Stimulated activated CD4-positive, alpha-beta T cell treated with anti-CD3 and anti-CD28 coated beads, Interleukin-4, amount 100 ng/mL, for 1 hour (primary cell): ENCODE results near the gene GTPBP6.
"Not testable (repeated sequence)": the region's sequence is repeated elsewhere in the genome, so short reads cannot be mapped to it uniquely, and the experiment has no call there.

Experiments used
- DNase-seq: peaks from one replicate; pipeline ENCODE4 v3.0.0-alpha.2; 2020

GTPBP6 gene

DNA sequence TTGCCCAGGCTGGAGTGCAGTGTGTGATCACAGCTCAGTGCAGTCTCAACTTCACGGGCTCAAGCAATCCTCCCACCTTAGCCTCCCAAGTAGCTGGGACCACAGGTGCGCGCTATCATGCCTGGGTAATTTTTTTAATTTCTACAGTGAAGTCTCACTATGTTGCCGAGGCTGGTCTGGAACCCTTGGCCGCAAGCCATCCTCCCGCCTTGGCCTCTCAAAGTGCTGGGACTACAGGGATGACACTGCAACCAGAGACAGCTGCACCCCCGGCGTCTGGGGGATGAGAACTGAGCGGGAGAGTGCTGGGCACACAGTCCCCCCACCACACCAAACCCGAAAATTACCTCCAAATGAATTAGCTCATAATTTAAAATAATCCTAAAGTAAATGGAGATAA, 33.1 kb upstream of the GTPBP6 start:
- no peak for DNase-seq

DNA sequence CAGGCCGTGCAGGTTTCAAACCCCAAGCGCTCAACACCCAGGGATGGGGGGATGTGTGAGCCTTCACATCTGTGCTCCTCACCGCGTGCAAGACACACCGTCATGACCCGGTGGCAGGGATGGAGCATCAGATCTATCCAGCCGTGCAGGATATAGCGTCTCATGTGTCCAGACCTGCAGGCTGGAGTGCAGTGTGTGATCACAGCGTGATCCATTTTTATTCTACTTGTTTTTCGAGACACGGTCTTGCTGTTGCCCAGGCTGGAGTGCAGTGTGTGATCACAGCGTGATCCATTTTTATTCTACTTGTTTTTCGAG, 32.7 kb upstream of the GTPBP6 start:
- DNase-seq: not testable (repeated sequence)

DNA sequence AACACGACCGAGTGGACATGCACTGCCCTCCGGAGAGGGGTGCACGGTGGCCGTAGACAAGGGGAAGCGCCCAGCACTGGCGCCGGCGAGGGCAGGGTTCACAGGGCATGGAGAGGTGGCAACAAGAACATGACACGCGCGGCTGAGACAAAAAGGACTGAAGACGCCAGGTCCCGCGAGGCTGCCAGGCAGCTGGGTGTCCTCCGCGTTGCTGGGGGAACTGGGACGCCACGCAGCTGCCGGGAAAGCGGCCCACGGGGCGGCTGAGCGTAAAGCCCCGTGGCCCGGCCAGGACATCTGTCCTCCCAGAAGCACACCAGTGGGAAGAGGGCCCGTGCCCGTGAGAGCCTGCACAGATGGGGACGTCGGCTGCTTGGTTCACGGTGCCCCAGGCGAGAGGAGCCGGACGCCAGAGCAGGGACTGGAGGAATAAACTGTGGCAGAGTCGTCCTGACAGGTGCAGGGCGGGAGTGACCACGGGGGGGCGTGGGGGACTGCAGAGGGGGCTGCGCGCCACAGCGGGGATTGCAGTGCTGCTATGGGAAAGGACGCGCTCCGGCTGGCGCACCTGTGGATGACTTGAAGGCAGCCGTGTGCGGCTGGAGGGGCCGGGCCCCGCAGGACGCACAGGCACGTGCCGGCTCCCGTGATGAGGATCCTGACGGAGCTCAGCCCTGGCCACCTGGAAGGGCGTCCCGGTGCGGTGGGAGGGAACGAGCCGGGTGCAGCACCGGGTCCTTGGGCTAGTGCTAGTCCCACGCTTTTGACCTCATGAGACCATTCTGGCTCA, 32.1 kb upstream of the GTPBP6 start:
- no peak for DNase-seq

DNA sequence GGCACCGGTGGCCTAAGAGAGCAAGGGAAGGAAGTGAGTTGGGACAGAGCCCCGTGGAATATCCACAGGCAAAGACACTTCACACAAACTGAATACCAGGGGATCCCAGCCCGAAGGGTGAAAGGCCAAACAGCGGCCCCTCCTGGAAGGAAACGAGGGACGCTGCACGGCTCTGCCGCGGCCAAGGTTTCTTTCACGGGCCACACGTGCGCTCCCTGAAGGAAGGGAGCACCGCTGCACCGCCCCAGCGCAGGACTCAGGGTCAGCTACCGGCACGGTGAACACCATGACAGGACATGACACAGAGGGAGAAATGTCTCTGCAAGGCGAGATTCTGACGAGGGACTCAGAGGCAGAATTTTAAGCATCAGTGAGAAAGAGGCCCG, 31.5 kb upstream of the GTPBP6 start:
- DNase-seq: no peak

DNA sequence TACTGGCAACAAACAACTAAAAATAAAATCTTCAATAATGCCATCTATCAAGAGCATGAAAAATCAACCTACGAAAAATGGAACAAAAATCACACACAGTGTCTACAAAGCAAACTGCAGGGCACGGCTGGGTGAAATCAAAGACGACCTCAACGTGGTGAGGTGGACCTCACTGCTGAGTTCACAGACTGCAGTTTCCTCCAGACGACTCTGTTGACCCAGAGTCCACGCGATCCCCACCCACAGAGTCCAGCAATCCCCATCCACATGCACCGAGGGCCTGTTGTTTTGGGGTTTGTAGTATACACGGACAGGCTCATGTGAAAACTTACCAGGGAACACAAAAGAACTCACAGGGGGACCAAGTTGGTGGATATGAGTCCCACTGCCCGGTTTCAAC, 31.1 kb upstream of the GTPBP6 start:
- DNase-seq: no peak

DNA sequence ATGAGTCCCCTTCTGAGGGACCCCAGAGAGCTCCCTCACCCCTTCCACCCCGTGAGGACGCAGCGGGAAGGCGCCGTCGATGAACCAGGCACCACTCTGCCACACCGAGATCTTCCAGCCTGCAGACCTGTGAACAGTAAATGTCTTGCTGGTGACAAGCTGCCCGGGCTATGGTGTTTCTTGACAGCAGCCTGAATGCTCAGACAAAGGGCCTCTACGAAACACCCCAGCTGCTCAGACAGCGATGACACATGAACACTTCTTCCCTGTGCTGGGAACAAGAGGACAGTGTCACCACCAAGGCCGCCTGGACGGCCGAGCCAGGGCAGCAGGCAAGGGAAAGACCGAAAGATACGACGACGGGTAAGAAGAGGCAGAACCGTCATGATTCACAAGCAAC, 30.6 kb upstream of the GTPBP6 start:
- no peak for DNase-seq

DNA sequence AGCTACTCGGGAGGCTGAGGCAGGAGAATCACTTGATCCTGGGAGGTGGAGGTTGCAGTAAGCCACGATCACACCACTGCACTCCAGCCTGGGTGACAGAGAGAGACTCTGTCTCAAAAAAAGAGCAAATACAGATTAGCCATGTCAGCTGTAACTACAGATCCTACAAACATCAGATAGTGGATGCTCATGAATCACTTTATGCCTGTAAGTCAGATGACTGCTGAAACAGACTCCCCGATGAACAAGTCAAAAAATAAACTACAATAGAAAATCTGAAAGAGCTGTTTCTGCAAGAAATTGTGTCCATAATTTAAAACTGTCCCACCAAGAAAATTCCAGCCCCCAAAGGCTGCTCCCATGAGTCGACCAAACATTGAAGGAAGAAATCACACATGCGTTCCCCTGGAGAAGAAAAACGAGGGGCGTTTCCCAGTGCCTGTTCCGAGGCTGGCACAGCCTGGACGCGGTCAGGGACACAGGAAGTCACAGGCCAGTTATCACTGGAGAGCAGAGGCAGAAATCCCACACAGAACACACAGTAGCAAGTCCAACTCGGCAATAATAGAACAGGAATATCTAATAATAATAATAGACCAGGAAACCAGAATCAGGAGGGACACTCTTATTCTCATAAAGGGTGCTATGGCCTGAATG, 30.0 kb upstream of the GTPBP6 start:
- DNase-seq: no peak

DNA sequence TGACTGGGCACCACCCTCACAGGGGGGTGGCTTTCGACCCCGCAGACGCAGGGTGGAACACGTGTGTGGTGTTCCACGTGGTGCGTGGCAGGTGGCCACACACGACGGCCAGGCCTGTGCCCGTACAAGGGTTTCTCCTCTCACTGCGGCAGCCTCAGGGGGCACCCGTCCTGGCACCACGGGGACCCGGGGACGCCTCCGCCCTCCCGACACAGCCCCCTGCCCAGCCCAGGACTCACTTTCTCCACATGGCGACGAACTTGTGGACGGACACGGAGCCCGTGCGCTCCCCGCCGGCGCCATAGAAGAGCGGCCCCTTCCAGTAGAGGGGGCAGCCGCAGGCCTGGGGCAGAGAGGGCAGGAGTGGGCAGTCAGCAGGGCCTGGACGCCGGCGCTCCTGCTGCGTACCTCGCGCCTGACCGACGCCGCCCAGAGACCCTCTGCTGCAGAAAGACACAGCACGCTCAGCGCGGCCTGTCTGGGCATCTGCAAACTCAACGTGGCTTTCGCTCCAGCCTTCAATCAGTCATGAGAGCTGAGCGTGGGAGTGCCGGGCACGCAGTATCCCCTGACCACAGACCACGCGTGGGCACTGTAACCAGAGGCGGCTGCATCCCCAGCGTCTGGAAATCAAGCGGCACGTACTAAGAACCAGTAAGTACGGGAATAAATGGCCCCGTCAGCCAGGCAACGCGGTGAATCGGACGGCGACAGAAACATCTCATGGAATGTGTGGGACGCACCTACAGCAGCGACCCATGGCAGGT, 28.9 kb upstream of the GTPBP6 start:
- no peak for DNase-seq

DNA sequence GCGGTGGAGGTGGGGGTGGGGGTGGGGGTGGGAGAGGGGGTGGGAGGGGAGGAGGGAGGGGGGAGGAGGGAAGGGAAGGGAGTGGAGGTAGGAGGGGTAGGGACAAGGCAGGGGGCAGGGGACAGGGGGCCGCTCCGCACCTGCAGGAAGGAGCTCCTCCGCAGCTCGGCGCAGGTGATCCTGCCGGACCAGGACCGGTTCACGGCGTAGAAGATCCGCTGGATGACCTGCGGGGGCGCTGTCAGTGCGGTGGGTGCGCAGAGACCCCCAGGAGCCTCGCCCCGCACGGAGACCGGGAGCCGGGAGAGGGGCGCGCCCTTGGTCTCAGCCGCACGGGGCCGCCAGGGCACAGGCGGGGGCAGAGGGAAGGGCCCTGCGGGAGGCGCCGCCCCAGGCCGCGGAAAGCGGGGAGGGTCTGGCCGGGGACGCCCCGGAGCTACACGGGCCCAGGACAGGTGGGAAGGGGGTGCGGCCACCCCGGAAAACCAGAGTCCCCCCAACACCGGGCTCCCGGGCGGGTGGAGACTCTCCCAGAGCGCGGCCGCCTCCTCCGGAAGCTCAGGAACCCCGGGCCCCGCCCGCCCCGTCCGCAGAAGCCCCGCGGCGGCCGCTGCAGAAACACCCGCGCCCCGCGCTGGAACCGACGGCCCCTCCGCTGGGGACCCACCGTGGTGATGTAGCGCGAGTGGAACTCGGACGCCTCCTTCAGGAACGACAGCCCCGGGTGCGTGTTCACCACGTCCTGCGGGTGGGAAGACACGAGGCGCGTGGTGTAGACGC, 27.6 kb upstream of the GTPBP6 start:
- DNase-seq: no peak

DNA sequence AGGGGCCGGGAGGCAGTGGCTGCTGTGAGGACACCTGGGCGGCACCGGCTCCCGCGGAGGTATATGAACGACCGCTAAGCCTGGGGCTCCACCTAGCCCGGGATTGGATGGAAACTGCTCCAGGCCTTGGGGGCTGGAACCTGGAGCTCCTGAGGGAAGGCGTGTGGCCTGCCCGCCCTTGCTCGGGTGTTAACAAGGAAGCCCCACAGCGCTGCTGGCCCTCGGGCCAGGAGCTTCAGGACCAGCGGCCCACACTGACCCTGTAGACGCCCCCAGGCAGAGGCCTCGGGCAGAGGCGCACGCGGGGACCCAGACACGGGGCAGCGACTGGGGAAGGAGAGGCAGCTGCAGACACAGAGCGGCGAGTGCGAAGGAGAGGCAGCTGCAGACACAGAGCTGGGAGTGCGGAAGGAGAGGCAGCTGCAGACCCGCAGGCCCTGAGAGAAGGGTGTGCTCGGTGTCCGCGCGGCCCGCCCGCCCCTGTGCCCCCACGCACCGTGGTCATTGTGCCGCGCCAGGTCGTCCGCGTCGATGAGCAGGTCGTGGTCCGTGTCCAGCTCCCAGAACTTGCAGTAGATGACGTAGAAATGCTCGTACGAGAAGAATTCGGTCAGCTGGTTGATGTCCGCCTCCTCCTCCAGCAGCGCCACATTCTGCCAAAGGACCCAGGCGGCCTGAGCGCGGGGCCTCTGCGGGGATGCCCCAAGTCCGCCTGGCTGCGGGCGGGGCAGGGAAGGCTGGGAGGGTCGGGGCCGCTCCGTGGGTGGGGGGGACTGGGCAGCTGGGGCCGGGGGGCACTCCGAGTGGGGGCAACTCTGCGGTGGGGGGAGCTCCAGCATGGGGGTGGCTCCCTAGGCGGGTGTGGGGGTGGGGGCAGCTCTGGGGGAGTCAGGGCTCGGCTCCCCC, 26.7 kb upstream of the GTPBP6 start:
- no peak for DNase-seq

DNA sequence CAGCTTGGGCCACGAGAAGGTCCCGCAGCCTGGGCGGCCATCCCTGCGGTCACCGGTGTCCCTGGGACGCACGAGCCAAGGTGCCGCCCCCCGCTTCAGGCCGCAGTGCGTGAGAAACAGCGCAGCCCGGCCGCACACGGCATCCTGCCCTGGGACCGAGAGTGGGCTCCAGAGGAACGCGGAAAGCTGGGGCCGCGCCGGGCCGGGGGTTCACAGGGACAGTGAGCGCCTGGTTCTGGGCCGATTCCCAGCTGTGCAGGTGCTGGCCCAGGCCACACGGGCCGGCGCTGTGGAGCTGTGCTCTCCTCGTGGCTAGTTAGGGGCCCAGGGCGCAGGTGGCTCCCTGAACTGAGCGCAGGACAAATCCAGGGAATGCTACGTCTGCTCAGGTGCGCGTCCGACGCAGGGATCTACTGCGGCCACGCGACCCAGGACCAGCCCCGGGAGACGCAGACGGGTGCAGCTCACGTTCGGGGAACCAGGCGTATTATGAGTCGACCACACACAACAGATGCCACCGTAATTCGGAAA, 25.8 kb upstream of the GTPBP6 start:
- DNase-seq: no peak

DNA sequence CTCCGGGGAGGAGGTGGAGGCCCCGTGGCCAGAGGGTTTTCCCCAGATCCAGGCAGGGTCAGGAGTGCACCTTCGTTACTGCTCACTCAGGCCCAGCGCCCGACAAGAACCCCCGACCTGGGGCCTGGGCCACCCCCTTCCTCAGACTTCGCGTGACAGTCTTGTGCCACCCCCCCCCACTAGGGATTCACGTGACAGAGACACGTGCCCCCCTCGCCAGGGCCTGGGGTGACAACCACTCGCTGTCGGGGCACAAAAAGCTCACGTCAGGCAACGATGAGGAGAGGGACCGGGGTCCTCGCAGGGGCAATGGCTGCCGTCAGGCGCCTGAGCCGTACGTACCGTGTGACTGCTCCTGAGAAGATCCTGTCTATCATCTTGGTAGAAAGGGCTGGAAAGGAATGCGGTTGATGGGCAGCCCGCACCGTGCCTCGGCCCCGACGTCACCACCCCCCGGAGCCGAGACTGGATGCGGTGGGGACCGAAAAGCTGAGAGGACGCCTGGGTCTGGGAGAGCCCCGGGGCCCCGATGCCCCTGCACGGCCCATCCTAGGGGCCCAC, 23.0 kb upstream of the GTPBP6 start:
- DNase-seq: no peak

DNA sequence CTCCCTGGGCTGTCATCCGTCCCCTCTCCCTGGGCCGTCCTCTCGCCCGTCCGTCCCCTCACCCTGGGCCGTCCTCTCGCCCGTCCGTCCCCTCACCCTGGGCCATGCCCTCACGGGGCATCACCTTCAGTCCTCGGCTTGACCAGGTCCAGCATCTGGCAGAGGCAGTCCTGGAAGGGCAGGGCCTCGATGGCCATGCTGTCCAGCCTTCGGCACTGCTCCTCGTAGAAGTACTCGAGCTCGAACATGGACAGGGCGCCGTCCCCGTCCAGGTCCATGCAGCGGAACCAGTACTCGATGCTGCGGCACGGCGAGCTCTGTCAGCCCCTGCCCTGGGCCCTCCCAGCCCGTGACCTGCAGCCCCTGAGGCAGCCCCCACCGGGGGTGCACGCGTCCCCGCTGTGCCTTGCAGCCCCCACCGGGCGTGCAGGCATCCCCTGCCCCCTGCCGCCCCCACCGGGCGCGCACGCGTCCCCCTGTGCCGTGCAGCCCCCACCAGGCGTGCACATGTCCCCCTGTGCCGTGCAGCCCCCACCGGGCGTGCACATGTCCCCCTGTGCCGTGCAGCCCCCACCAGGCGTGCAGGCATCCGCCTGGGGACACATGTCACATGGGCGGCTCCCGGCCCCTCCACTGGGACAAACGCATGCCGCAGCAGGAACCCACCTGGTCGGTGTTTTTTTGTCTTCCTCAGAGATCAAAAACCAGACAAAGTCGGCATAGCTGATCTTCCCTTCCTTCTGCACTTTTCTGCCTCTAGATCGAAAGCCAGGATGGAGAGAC, 22.2 kb upstream of the GTPBP6 start:
- DNase-seq: no peak

DNA sequence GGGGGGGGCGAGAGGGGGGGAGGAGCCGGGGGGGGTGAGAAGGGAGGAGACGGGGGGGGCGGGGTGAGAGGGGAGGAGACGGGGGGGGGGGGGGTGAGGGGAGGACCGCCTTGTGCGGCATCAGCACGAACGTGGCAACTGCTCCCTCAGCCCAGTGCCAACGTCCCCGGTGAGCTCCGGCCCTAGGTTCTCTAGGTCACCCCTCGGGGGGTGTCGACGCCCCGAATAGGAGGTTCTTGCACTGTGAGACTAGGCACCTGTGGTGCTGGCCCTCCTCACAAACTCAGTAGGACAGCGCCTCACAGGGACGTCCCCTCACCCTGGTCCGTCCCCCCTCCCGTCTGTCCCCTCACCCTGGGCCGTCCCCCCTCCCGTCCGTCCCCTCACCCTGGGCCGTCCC, 21.5 kb upstream of the GTPBP6 start:
- no peak for DNase-seq

DNA sequence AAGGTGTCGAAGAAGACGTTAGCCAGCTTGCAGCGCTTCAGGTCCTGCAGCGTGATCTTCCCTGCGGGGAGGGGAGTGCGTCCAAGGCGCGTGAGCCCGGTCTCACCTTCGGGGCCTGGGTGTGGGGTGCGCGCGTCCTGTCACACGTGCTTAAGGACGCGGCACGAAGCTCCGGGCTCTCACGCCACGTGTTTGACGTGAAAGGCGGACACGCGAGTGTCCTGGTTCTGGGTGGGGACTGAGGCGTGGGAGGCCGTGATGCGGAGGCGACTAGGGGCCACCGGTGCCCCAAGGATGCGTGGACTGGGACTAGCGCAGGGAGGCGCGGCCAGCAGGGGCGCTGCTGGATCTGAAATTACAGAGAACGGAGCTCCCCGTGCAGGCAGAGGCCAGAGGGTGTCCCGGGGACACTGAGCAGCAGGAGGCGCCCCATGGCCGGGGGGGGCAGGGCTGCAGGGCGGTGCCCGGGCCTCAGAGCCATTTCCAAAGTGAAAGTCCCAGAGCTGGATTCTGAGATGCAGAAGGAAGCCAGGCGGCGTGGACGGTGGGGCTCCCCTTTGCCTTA, 20.3 kb upstream of the GTPBP6 start:
- no peak for DNase-seq

DNA sequence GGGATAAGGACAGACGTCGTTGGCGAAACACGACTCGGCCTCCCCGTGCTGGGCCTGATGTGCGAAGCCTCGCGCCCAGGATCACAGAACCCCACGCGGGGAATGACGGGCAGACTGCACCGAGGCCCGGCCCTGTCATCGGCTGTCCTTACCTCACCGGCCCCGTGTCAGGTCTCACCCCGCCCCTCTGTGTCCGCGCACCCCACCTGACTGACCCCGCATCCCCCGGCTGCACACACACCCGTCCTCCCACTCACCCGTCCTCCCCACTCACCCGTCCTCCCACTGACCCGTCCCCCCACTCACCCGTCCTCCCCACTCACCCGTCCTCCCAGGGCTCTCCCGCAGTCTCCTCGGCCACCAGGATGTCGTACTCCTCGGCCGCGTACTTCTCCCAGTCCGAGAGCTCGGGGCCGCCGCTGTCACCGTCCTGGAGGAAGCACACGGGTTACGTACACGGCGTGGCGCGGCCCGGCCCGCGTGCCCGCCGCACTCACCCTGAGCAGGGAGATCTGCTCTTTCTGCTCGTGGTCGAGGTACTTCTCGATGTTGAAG, 19.8 kb upstream of the GTPBP6 start:
- DNase-seq: no peak

DNA sequence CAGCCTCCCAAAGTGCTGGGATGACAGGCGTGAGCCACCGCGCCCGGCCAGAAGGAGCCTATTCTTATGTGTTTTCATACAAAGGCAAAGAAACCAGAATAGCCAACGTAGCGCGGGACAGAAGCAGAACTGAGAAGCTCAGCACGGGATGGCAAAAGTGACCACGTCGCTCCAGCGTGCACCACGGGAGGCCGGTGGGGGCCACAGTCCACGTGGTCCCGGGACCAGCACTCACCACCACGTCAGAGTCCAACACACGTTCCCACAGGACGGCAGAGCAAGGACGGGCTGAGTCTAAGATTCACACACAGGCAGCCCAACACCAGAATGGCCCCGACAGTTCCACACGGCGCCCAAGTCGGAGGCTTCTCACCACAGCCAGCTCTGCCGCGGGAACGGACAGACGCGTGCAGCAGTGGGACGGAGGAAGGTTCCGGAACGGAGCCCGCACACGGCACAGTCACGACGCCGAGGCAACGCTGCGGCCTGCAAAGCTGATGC, 18.8 kb upstream of the GTPBP6 start:
- DNase-seq: no peak

DNA sequence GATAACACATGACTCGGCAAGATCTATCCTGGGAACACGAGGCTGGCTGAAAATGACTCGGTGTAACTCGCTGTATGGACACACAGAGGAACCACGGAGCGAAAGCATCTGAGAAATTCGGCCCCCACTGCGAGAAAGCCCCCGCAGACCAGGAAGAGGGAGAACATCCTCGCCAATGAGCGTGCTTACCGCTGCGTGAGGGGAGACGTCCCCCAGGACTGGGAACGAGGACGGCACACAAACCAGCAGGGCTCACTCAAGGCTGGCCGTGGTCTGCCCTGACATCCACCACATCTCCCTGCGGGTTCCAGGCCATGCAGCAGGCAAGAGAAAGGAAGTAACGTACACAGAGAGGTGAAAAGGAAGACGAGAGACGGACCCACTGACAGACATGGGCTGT, 17.6 kb upstream of the GTPBP6 start:
- DNase-seq: no peak

DNA sequence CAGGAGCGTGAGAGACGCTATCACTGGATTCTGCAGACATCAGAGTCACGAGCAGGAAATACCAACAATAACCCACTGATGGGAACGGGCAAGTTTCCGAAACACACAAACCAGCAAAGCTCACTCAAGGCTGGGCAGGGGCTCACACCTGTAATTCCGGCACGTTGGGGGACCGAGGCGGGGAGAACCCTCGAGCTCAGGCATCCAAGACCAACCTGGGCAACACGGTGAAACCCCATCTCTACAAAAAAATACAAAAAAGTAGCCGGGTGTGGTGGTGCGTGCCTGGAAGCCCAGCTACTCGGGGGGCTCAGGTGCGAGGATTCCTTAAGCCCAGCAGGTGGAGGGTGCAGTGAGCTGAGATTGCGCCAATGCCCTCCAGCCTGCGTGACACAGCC, 17.2 kb upstream of the GTPBP6 start:
- no peak for DNase-seq
